NCI-H2081 treated with DMSO at 0.1 percent for 48 hours (cell line): ENCODE results near the gene BUD31.
A peak's percentile ranks its signal among the peaks of the same experiment; 100 is the strongest.

ENCODE experiments used
- DNase-seq: peaks from one replicate; lab custom pipeline; 2025; lab: John Stamatoyannopoulos, UW

Gene BUD31

DNA sequence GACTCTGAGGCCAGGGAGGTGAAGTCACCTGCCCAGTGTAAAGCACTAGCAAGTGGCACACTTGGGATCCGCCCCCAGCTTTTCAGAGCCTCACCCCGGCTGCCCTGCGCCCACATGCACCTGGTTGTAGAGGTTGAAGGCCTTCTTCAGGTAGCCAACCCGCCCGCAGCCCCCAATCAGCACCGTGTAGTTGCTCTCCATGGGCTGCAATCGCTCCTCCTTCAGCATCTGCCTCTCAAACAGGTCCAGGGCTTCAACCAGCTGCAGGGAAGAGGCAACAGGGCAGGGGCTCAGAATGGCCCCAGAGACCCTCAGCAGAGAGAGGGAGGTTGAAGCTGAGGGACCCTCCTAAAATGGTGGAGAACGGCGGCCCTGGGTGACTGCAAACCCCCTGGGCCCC lies 24.4 kb downstream of the BUD31 start:
- DNase-seq = no peak

DNA sequence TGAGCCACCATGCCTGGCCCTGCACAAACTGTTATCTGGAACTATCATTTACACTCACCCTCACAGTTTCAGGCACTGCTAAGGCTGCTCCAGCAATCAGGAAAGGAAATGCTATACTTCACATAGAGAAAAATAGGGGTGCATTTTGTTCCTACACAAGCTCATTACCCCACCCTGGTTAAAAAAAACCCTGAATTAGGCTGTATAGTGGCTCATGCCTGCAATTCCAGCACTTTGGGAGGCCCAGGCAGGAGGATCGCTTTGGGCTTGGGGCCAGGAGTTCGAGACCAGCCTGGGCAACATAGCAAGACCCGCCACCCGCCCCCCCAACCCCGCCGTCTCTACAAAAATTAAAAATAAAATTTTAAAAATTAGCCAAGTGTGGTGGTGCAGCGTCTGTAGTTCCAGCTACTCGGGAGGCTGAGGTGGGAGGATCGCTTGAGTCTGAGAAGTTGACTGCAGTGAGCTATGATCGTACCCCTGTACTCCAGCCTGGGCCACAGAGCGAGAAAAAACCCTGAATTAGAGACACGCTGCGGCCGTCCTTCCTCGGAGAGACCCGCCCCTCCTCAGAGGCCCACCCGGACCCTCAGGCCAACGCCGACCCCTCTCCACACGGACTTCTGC lies 29.3 kb downstream of the BUD31 start:
- no peak for DNase-seq

DNA sequence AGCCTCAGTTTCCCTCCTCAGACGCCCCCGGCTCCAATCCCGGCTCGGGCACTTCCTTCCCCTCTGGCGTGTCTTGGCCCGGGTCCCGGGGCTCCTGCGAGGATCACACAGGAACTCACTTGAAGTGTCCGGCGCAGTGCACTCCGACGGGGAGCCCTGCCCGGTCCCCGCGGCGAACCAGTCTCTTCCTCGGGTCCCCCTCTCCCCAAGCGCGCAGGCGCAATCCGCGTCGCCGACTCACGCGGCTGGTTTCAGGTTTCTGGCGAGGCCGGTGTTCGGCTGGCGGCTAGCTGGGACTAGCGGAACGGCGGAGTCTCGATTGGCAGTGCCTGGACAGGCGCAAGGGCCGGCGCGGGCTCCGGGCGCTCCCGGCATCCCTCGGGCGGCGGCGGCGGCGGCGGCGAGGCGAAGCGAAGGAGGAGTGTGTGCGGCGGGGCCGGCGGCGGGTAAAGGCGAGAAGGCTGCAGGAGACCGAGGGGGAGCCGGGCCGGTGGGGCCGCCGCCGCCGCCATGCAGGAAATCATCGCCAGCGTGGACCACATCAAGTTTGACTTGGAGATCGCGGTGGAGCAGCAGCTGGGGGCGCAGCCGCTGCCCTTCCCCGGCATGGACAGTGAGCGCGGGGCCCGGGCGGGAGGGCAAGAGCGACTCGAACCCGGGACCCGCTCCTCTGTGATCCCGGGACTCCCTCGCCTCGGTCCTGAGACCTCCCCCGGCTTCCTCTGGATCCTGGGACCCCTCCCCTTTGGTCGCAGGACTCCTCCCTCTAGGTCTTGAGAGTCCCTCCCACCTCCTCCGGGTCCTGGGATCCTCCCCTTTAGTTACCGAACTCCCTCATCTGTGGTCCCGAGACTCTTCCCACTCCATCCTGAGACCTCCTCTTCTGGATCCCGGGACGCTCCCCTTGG lies 30.1 kb downstream of the BUD31 start, which contains the start of the genes CPSF4 and PTCD1:
Gene CPSF4 (plus strand): TSS at position 371 of the 908 bp plus-strand sequence. CDS start 140 bp downstream, at position 511.
Gene PTCD1 (minus strand): TSS at position 226 of the 908 bp plus-strand sequence. CDS start 3,556 bp downstream, outside the sequence.
- DNase-seq = peak; percentile 83

DNA sequence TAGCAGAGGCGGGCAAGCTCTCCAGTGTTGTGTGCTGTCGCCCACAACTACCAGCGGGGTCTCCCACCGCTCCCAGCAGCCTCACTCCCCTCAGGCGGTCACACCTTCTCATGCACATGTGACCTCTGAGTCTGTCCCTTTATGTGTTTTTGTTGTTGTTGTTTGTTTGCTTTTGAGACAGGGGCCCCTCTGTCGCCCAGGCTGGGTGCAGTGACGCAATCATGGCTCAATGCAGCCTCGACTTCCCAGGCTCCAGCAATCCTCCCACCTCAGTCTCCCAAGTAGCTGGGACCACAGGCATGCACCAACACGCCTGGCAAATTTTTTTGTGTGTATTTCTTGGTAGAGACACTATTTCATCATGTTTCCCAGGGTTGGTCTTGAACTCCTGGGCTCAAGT lies 31.4 kb downstream of the BUD31 start:
- no peak for DNase-seq

GRCh38 chr7:99446096-99446495 lies 37.3 kb downstream of the BUD31 start:
- DNase-seq = no peak

- no peak for DNase-seq
Observed at GRCh38 chr7:99447943-99448342, 39.2 kb downstream of the BUD31 start.

- DNase-seq = no peak
Observed at GRCh38 chr7:99448855-99449254, 40.1 kb downstream of the BUD31 start.

- DNase-seq = no peak
Observed at GRCh38 chr7:99449326-99449725, 40.6 kb downstream of the BUD31 start.

- no peak for DNase-seq
Observed at GRCh38 chr7:99451936-99452335, 43.2 kb downstream of the BUD31 start.

DNA sequence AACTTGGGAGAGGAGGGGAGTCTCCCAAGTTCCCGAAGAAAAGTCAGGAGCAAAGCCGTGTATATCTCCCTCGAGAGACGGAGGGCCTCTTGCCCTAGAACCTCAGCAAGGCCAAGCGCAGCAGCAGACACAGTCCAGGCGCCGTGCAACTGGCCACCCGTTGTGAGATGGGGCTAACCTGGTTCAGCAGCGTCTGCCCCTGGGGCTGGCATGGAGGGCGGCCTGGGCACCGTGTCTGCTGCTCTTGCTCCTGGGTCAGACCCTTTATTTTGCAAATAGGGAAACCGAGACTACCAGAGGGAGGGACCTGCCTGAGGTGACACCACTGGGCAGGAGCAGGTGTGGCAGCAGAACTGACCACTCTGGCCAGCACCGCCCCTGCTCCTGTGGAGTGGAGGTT lies 43.8 kb downstream of the BUD31 start:
- DNase-seq = no peak

DNA sequence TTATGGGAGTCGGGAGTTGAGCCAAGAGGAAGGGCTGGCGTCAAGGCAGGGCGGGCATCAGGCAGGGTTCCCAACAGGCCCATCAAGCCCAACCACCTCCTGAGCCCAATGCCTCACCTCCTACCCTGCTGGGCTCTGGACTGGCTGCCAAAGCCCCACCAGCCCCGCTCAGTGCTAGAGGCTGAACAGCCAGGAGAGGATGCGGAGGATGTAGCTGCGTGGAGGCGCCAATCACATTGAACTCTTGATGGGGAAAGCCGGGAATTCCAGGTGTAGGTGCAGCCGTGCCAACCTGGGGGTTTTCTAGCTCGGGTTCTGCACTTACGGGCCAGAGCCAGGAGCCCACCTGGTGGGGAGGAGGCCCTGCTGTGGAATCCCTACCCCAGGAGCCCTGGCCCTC lies 44.3 kb downstream of the BUD31 start:
- no peak for DNase-seq

DNA sequence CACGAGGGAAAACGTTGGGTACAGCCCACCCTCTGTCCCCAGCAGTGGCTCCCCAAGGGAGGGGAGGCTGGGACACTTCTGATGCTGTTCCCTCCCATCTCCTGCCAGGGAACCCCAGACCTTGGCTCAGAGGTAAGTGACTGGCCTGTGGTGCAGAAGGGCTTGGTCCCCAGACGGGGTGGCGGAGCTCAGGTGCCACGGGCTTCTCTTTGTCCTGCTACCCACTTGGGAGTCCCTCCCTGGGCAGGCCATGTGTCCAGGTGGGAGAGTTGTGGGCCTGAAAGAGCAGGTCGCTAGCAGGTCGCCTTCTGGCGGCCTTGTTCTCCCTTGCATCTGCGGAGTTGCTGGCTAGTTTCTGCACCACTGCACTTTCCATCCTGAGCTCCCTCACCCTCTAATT lies 47.1 kb downstream of the BUD31 start:
- no peak for DNase-seq

GRCh38 chr7:99456288-99456687 lies 47.5 kb downstream of the BUD31 start:
- no peak for DNase-seq

GRCh38 chr7:99457050-99457649 lies 48.4 kb downstream of the BUD31 start:
- DNase-seq = no peak

DNA sequence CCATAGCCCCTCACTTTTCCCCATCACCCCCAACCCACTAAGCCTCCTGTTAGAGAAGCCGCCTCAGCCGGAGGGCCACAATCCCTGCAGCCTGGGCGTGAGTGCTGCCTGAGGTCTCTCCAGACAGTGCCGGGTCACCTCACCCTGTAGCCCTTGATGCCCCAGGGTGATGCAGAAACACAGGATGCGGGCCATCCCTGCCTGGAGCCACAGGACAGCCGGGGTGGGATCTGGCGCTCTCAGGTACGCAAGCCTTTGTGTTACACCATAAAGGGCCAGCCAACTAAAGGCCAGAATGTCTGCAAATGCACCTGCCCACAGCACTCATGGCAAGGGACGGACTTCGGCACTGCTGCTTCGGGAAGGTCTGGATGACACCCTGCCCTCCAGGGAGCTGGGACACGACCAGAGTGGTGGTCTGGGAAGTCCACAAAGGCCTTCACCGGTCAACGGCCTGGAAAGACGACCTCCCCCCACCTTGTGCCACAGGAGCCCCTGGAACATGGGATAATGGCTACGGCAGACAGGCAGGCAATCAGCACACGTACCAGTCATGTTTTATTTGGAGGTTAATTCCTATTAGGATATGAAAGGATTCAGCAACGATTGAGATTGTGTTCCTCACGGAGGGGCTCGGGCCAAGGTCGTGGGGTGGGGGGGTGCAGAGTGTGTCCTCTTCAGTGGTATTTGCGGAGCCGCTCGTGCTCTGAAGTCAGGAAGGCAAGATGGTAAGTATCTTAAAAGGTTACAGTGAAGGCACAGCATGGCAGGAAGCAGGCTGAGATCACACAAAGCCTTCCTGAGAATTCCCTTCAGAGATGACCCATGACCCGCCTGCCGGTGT lies 49.1 kb downstream of the BUD31 start:
- no peak for DNase-seq

GRCh38 chr7:99459087-99459486 lies 50.3 kb downstream of the BUD31 start:
- DNase-seq = no peak

DNA sequence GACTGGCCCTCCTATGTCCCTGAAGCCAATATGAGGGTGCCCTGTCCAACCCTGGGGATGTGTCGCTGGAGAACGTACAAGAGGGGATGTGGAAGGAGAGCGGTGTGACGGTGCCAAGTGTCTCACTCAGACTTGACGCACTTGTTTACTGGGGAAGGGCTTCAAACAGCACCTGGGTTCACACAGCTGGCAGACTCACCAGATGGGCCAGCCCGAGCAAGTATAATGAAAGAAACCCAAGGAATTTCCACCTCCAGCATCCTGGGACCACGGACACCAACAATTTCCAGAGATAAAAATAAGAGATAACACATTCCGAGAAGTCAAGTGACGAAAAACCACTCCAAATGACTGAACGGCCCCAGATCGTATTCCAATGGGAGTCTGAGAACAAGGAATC lies 51.9 kb downstream of the BUD31 start:
- no peak for DNase-seq

DNA sequence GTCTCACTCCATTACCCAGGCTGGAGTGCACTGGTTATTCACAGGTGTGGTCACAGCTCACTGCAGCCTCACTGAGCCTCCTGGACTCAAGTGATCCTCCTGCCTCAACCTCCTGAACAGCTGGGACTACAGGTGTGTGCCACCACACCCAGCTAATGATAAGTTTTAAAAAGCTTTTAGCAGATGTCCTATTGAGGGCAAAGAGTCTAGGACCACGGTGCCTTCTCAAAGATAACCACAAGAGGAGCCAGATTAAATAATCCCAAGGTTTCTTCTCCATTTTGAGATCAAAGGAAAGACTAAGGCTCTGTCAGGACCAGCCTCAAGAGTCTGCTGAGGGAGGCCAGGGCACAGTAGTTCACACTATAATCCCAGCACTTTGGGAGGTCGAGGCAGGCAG lies 52.5 kb downstream of the BUD31 start:
- no peak for DNase-seq

- DNase-seq = no peak
Observed at GRCh38 chr7:99465421-99465768, 56.6 kb downstream of the BUD31 start.

GRCh38 chr7:99468336-99468918 lies 59.7 kb downstream of the BUD31 start:
- DNase-seq = no peak
